BLaER1 treated with 17β-estradiol and CSF1 and Interleukin-3, amounts not matched to agents 10 nM and 100 nM (cell line): ENCODE results near the gene LMBR1L.

ENCODE experiments used
- H3K27ac ChIP-seq, 11 experiments: shearing (Covaris generic); formaldehyde crosslinking; 2 replicates each; pipeline ENCODE4 v1.8.1; 2022
- H3K27me3 ChIP-seq, 11 experiments: shearing (Covaris generic); formaldehyde crosslinking; 2 replicates each; pipeline ENCODE4 v1.8.1; 2022
- H3K36me3 ChIP-seq, 11 experiments: shearing (Covaris generic); formaldehyde crosslinking; 2 replicates each; pipeline ENCODE4 v1.8.1; 2022
- H3K4me1 ChIP-seq, 10 experiments: shearing (Covaris generic); formaldehyde crosslinking; 2 replicates each; pipeline ENCODE4 v1.8.1; 2022
- H3K4me2 ChIP-seq, 11 experiments: shearing (Covaris generic); formaldehyde crosslinking; 2 replicates each; pipeline ENCODE4 v1.8.1; 2022
- H3K4me3 ChIP-seq, 10 experiments: shearing (Covaris generic); formaldehyde crosslinking; 2 replicates each; pipeline ENCODE4 v1.8.1; 2022
- H3K9ac ChIP-seq, 11 experiments: shearing (Covaris generic); formaldehyde crosslinking; 2 replicates each; pipeline ENCODE4 v1.8.1; 2022
- H3K9me3 ChIP-seq, 11 experiments: shearing (Covaris generic); formaldehyde crosslinking; replicated peaks in 1 of 11; 2 replicates each; pipeline ENCODE4 v1.8.1; 2022
- H4K20me1 ChIP-seq, 11 experiments: shearing (Covaris generic); formaldehyde crosslinking; 2 replicates each; pipeline ENCODE4 v1.8.1; 2022
- Cebpa-rat ChIP-seq, 11 experiments: shearing (Covaris generic); IDR thresholded peaks; 2 replicates each; pipeline ENCODE4 v1.8.1; 2022

LMBR1L gene

GRCh38 chr12:49048953-49049352 lies 61.7 kb downstream of the LMBR1L start:
- peaks cover 73 to 100% (median 98%) of the 10 kb centered on the region in 11 experiments for H4K20me1 ChIP-seq
- no peak for TF ChIP-seq Cebpa-rat (IDR thresholded peaks at IDR 0.05)
- no peaks in the 10 kb centered on the region for H3K9me3 ChIP-seq
- H3K4me1 ChIP-seq, result no peaks in the 10 kb centered on the region
- no peak overlapping the region for H3K4me3 ChIP-seq
- H3K9ac ChIP-seq, result no peak overlapping the region
- no peaks in the 10 kb centered on the region for H3K27me3 ChIP-seq
- H3K4me2 ChIP-seq, result no peak overlapping the region
- H3K27ac ChIP-seq, result no peak overlapping the region
- H3K36me3 ChIP-seq, result peaks cover 100% of the 10 kb centered on the region in 11 experiments
